SK-N-MC (cell line): ENCODE results near the gene RNF214.

Experiments
- EZH2 ChIP-seq: fragments of 200-600 bp; sonication (generic); IDR thresholded peaks from one replicate; pipeline ENCODE4 v1.6.1; 2017; ENCODE audit warnings: antibody characterized with exemption
- POLR2AphosphoS5 ChIP-seq: IDR thresholded peaks from 2 replicates; pipeline ENCODE4 v1.6.1; 2012; ENCODE audit warnings: mild to moderate bottlenecking, low read depth, low read length, borderline replicate concordance

- TF ChIP-seq EZH2, result no peak
- TF ChIP-seq POLR2AphosphoS5, result no peak
Measured at GRCh38 chr11:117300773-117301172, 68.3 kb downstream of the RNF214 start.
